Neural crest cell (in vitro differentiated cells): ENCODE data around the gene ENTREP3. TPM values are rescaled to one million over a fixed set of nuclear protein-coding genes. Genes with fewer than 3 reads are reported as not detected.

Experiments used
- DNase-seq: peaks from one replicate; pipeline ENCODE4 v3.0.0; 2021; ENCODE audit warnings: low read depth, mixed read lengths, low spot score
- H3K27ac Mint-ChIP-seq: one replicate; pipeline ENCODE4 v1.8.0; 2021; ENCODE audit warnings: mild to moderate bottlenecking, mixed read lengths; ENCODE audit not compliant: unreplicated experiment
- H3K27me3 Mint-ChIP-seq: 2 replicates; pipeline ENCODE4 v1.8.0; 2021; ENCODE audit warnings: low read depth, mild to moderate bottlenecking, mixed read lengths
- H3K36me3 Mint-ChIP-seq: 2 replicates; pipeline ENCODE4 v1.8.0; 2021; ENCODE audit warnings: low read depth, mild to moderate bottlenecking, mixed read lengths
- H3K4me1 Mint-ChIP-seq: 2 replicates; pipeline ENCODE4 v1.8.0; 2021; ENCODE audit warnings: mixed read lengths
- H3K4me3 Mint-ChIP-seq: one replicate; pipeline ENCODE4 v1.8.0; 2021; ENCODE audit warnings: mild to moderate bottlenecking, mixed read lengths
- H3K9me3 Mint-ChIP-seq: 2 replicates; pipeline ENCODE4 v1.8.0; 2021; ENCODE audit warnings: mixed read lengths
- CTCF ChIP-seq: fragments of 200-600 bp; sonication (generic); conservative IDR thresholded peaks from 2 replicates; pipeline ENCODE4 v1.5.0; 2021; ENCODE audit warnings: antibody characterized with exemption, mild to moderate bottlenecking
- long read RNA-seq: library from polyadenylated mRNA; unstranded; transcript quantifications from one replicate; pipeline ENCODE4 v2.0.0, GENCODE V29; 2020
- total RNA-seq: library from RNA; stranded (reverse); gene quantifications from 2 replicates; pipeline ENCODE4 v1.2.1, GENCODE V29; 2021

The ENTREP3 gene
- 93.1 and 94.3 TPM in 2 replicates for total RNA-seq
- long read RNA-seq, partial matches to known transcripts: 1 of 1 reads
- long read RNA-seq, other reads (novel, unspliced or antisense): 0 of 1 reads

GRCh38 chr1:155255243-155256007 is at the start of gene ENTREP3:
ENTREP3 (minus strand) TSS chr1:155255483; CDS start chr1:155254877, 606 bp downstream.
- Mint-ChIP-seq H3K4me1 (peaks cover 53% of the 10 kb centered on the region), H3K27ac (peak within 1 kb of the TSS; percentile 85), H3K36me3 (peaks cover 9% of the 10 kb centered on the region), H3K4me3 (peak within 1 kb of the TSS; percentile 88), H3K27me3 (no peaks in the 10 kb centered on the region), H3K9me3 (no peaks in the 10 kb centered on the region)
- peak; percentile 50 for TF ChIP-seq CTCF
- peak; percentile 86 for DNase-seq

- Mint-ChIP-seq H3K4me3 (no peak overlapping the region), H3K9me3 (no peaks in the 10 kb centered on the region), H3K36me3 (peaks cover 4% of the 10 kb centered on the region), H3K27ac (peak overlapping the region; percentile 91), H3K27me3 (no peaks in the 10 kb centered on the region), H3K4me1 (peaks cover 39% of the 10 kb centered on the region)
- no peak for DNase-seq
- no peak for TF ChIP-seq CTCF
These were observed 49.3 kb upstream of the ENTREP3 start for GRCh38 chr1:155304558-155305063.

GRCh38 chr1:155301342-155301841 is 46.1 kb upstream of the ENTREP3 start, which contains the start of gene PKLR:
PKLR (minus strand) TSS chr1:155301438; CDS start chr1:155301395, 43 bp downstream.
- peaks cover 23% of the 10 kb centered on the region for H3K4me1 Mint-ChIP-seq
- TF ChIP-seq CTCF: no peak
- peak within 1 kb of the TSS; percentile 87 for H3K27ac Mint-ChIP-seq
- no peaks in the 10 kb centered on the region for H3K36me3 Mint-ChIP-seq
- no peak for DNase-seq
- H3K9me3 Mint-ChIP-seq: no peaks in the 10 kb centered on the region
- H3K27me3 Mint-ChIP-seq: no peaks in the 10 kb centered on the region
- no peak within 1 kb of the TSS for H3K4me3 Mint-ChIP-seq

GRCh38 chr1:155300553-155301329 is 45.5 kb upstream of the ENTREP3 start:
- Mint-ChIP-seq H3K9me3 (no peaks in the 10 kb centered on the region), H3K27ac (peak overlapping the region; percentile 87), H3K36me3 (no peaks in the 10 kb centered on the region), H3K4me3 (no peak overlapping the region), H3K27me3 (no peaks in the 10 kb centered on the region), H3K4me1 (peaks cover 18% of the 10 kb centered on the region)
- DNase-seq: no peak
- TF ChIP-seq CTCF: no peak

GRCh38 chr1:155300024-155300423 is 44.7 kb upstream of the ENTREP3 start:
- H3K27ac Mint-ChIP-seq: no peak overlapping the region
- H3K9me3 Mint-ChIP-seq: no peaks in the 10 kb centered on the region
- H3K27me3 Mint-ChIP-seq: no peaks in the 10 kb centered on the region
- no peaks in the 10 kb centered on the region for H3K36me3 Mint-ChIP-seq
- H3K4me1 Mint-ChIP-seq: peaks cover 18% of the 10 kb centered on the region
- no peak for TF ChIP-seq CTCF
- no peak overlapping the region for H3K4me3 Mint-ChIP-seq
- DNase-seq: no peak
